Astrocyte (in vitro differentiated cells and primary cell): ENCODE results near the gene RPA3.

Experiments
- EZH2 ChIP-seq: IDR thresholded peaks from 2 replicates; pipeline ENCODE4 v1.6.1; 2012; ENCODE audit warnings: mild to moderate bottlenecking, low read length, inconsistent platforms; ENCODE audit not compliant: insufficient read depth
- TF ChIP-seq, protein P1 (sequence below): IDR thresholded peaks from 2 replicates; pipeline ENCODE4 v1.5.1; 2011; ENCODE audit warnings: low read depth, mild to moderate bottlenecking, inconsistent platforms, low read length, moderate library complexity; ENCODE audit not compliant: insufficient read depth

GRCh38 chr7:7639847-7640220, 78.6 kb downstream of the RPA3 start:
- TF ChIP-seq EZH2, result no peak
- TF ChIP-seq, protein P1, sequence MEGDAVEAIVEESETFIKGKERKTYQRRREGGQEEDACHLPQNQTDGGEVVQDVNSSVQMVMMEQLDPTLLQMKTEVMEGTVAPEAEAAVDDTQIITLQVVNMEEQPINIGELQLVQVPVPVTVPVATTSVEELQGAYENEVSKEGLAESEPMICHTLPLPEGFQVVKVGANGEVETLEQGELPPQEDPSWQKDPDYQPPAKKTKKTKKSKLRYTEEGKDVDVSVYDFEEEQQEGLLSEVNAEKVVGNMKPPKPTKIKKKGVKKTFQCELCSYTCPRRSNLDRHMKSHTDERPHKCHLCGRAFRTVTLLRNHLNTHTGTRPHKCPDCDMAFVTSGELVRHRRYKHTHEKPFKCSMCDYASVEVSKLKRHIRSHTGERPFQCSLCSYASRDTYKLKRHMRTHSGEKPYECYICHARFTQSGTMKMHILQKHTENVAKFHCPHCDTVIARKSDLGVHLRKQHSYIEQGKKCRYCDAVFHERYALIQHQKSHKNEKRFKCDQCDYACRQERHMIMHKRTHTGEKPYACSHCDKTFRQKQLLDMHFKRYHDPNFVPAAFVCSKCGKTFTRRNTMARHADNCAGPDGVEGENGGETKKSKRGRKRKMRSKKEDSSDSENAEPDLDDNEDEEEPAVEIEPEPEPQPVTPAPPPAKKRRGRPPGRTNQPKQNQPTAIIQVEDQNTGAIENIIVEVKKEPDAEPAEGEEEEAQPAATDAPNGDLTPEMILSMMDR, result no peak
